COLO829 (cell line): ENCODE data around the gene SKI.

Experiments used
- DNase-seq: peaks from one replicate; pipeline ENCODE4 v3.0.0; 2012; ENCODE audit warnings: low spot score

SKI gene

GRCh38 chr1:2307972-2308371 is 79.9 kb downstream of the SKI start:
- no peak for DNase-seq

DNA sequence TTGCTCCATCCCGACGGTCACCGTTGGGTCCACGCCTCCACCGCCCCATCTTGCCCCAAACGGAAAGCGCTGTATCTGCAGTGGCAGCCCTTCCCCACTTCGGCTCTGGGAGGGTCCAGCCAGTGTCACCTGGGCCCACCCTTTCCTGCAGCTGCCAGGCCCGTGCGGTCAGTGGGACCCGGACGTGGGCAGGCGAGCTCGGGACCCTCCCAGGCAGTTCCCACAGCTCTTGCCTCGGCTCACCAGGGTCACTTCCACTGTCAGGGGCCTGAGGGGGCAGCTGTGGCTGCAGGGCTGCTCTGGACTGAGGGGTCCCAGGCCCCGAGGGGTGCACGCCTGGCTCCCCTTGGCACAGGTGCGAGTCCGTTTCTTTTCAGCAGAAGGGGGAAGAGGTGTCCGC is 80.7 kb downstream of the SKI start:
- DNase-seq: no peak

- no peak for DNase-seq
Observed at GRCh38 chr1:2310332-2311183, 82.4 kb downstream of the SKI start.

- DNase-seq: no peak
Observed at GRCh38 chr1:2311184-2312032, 83.3 kb downstream of the SKI start.

- no peak for DNase-seq
Observed at GRCh38 chr1:2312160-2312514, 84.0 kb downstream of the SKI start.

DNA sequence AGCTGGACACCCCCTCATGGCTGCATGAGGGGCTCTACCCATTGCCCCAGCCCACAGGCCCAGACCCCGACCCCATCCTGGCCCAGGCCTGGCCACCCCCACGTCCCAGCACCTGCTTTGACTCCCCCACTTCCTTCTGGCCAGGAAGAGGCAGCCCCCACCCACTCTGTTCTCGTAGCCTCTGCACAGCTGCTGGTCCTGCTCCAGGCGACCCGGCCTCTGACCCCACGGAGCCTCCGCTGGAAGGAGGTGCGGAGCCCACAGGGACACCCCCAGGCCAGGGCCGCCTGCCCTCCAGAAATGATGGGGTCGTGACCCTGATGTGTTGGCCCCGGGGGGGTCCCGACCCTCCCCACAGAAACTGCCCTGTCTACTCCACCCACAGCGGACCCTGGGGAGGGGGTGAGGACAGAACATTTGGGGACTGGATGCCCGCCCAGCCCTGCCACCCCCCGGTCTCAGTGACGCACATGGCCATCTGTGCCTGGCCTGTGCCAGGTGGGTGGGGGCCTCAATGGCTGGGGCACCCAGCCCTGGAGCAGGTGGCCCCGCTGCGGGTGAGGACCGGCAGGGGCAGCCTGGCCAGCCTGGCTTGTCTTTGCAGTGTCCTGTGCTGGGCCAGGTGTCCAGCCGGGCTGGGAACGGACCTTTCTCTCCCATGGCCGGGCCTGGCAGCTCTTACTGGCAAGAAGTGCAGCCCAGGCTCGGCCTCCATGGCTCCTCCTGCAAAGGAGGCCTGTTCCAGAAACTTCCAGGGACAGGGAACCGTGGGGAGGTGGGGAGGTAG is 84.6 kb downstream of the SKI start:
- no peak for DNase-seq

- no peak for DNase-seq
Observed at GRCh38 chr1:2313651-2314261, 85.6 kb downstream of the SKI start.

DNA sequence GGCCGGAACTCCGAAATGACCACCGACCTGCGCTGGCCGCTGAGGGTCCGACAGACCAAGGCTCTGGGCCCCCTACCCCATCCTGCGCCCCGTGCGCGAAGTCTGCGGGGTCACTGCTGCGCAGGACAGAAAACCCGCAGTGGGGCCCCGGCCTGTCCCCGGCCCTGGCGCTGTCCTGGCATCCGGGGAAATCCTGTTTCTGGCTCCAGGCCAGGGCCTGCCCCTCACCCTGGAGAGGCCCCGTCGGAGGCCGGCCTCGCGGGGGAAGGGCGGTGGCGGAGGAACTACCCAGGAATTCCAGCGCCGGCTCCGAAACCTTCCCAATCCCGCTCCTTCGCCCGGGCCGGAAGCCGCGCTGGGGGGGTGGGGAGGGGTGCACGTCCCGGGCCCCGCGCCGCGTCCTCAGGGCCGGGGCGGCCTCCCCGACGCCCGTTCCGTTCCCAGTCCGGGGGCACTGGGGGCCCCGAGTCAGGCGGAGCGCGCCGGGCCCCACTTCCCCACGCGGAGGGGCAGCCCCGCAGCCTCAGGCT is 86.2 kb downstream of the SKI start:
- peak; percentile 28 for DNase-seq

DNA sequence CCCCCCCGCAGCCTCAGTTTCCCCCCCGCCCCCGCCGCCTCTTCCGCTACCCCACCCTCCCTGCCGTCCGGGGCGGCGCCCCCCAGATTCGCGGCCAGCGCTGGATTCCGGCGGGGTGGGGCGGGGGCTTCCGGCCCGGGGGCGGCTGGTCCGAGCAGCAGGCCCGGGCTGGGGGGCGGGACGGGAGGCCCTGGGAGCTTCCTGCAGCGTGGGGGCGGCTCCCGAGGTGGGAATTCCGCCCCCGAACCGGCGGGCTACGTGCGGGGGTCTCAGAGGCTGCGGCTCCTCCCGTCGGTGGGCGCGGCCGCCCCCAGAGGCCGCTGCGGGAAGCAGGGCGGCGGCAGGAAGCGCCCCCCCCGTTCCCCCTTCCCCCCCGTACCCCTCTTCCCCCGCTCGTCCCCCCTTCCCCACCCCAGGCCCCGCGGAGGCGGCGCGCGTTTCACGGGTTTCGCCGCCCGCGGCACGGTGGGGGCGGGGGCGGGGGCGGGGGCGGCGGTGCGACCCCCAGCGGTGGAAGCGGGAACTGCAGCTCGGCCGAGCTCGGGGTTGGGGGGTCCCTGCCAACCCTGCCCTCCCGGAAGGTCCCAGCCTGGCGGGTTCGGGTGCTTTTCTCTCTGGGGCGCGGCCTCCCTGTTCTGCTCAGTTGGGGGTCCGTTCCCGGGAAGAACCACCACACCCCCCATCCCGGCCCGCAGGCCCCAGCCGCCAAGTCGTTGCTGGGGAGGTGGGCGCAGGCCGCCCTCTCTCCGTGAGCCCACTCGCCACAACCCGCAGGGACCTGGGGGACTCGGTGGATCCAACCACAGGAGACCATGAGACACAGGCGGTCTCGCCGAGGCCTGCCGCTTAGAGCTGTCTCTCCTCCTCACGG is 86.9 kb downstream of the SKI start:
- DNase-seq: peak; percentile 23

GRCh38 chr1:2315674-2316450 is 87.7 kb downstream of the SKI start:
- DNase-seq: no peak

DNA sequence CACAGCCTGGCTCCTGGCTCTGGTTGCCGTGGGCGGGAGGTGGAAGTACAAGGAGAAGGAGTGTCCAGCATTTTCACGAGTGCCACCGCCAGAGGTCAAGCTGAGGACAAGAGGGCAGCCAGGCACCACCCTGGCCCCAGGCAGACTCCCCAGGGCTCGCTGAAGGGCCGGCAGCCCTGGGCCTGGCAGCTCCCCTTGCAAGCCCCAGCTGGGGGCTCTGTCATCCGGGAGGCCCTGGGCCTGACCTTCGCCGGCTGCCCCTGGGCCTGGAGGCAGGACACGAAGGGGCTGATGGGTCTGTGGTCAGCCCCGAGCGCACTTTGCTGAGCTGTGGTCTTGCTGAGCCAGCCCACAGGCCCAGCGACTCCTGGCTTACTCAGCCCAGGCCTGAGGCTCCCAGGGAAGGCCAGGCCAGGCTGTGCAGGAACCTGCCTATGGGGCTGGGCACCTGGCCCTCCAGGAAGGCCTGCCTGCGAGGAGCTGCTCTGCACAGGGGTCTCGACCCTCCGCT is 88.4 kb downstream of the SKI start:
- no peak for DNase-seq

DNA sequence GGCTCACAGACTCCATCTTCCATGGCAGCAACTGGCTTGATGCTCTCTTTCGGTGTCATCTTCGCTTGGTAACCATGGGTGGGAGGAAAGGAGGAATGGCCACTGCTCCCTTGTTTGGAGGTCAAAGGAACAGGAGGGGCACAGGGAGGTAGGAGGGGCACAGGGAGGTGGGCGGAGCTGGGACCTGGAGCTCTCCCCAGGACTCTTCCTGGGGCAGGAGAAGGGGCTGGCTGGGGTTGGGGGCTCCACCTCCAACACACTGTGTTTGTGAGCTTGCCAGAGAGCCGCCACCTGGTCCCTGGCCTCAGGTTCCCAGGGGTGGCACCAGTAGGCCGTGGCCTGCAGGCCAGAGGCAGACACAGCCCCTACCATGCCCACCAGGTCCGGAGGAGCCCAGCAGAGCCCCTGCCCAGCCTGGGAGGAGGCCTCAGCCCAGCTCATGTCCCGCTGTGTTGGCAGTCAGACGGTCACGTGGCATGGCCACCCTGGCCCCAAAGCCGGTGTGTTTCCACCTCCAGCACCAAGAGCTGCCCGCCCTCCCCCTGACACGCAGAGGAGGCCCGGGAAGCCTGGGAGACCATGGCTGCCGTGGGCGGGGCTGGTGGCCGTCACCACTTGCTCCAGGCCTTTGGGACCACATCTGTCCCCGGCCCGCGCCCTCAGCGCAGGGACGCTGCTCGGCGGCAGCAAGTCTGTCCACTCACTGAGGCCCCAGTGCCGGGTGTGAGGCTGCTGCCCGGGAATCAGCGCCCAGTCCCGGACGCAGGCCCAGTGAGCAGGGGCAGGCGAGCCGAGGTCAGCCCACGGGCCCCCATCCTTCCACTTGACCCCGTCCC is 89.3 kb downstream of the SKI start:
- no peak for DNase-seq

GRCh38 chr1:2318314-2319278 is 90.5 kb downstream of the SKI start:
- no peak for DNase-seq

DNA sequence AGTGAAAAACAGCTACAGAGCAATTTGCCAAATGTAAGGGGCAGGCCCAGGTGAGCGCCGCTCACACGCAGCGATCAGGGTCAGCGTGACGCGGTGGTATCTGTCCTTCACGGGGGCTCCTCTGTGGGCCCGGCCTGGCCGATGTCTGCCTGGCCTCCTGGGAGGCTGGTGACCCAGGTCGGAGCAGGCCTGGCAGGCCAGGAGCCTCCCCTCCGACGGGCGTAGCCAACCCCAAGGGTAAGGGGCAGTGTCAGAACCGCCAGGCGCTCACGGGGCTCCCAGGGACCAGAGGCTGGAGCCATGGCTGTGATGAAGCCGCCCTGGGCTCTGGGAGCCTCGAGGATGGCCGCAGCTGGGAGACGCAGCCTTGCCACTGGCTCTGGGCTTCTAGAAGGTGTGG is 91.2 kb downstream of the SKI start:
- no peak for DNase-seq

- DNase-seq: no peak
Observed at GRCh38 chr1:2320006-2320405, 91.9 kb downstream of the SKI start.

GRCh38 chr1:2320760-2321667 is 92.9 kb downstream of the SKI start:
- DNase-seq: no peak
